Karpas-422 (cell line): Measurements from ENCODE around the gene GAL3ST2. TPM values are rescaled to one million over a fixed set of nuclear protein-coding genes. Genes with fewer than 3 reads are reported as not detected.

Experiments used
- DNase-seq: peaks from one replicate; pipeline ENCODE4 v3.0.0-alpha.2; 2015
- H2AFZ ChIP-seq: fragments of 200-600 bp; sonication (generic); 2 replicates; pipeline ENCODE4 v1.6.1; 2014; ENCODE audit warnings: antibody characterized with exemption, low read length, mixed read lengths
- H3K27ac ChIP-seq: fragments of 200-600 bp; sonication (generic); 2 replicates; pipeline ENCODE4 v1.5.1; 2014; ENCODE audit warnings: mild to moderate bottlenecking, low read length, moderate library complexity
- H3K27me3 ChIP-seq: fragments of 200-600 bp; sonication (generic); 2 replicates; pipeline ENCODE4 v1.6.1; 2014; ENCODE audit warnings: low read length, mixed read lengths
- H3K36me3 ChIP-seq: fragments of 200-600 bp; sonication (generic); 2 replicates; pipeline ENCODE4 v1.6.1; 2014; ENCODE audit warnings: low read length, mixed read lengths; ENCODE audit not compliant: insufficient read depth
- H3K4me1 ChIP-seq: fragments of 200-600 bp; sonication (generic); 2 replicates; pipeline ENCODE4 v1.6.1; 2014; ENCODE audit warnings: mild to moderate bottlenecking, low read length, mixed read lengths
- H3K4me2 ChIP-seq: fragments of 200-600 bp; sonication (generic); 2 replicates; pipeline ENCODE4 v1.6.1; 2014; ENCODE audit warnings: low read length, low read depth, mild to moderate bottlenecking; ENCODE audit not compliant: poor library complexity, severe bottlenecking
- H3K4me3 ChIP-seq: fragments of 200-600 bp; sonication (generic); 2 replicates; pipeline ENCODE4 v1.5.1; 2014; ENCODE audit warnings: mild to moderate bottlenecking, antibody characterized with exemption, low read length, mixed read lengths
- H3K79me2 ChIP-seq: fragments of 200-600 bp; sonication (generic); 2 replicates; pipeline ENCODE4 v1.6.1; 2014; ENCODE audit warnings: mild to moderate bottlenecking, low read length, mixed read lengths
- H3K9ac ChIP-seq: fragments of 200-600 bp; sonication (generic); 2 replicates; pipeline ENCODE4 v1.6.0; 2014; ENCODE audit warnings: low read length
- H3K9me2 ChIP-seq: fragments of 200-600 bp; sonication (generic), shearing (Covaris generic); replicated peaks from 2 replicates; pipeline ENCODE4 v1.6.0; 2014; ENCODE audit warnings: mild to moderate bottlenecking, low read length, moderate library complexity; ENCODE audit not compliant: insufficient read depth
- H3K9me3 ChIP-seq: fragments of 300-700, 200-600 bp; sonication (generic); 2 replicates; pipeline ENCODE4 v1.6.1; 2014; ENCODE audit warnings: low read length, mixed read lengths
- H4K20me1 ChIP-seq: fragments of 200-600 bp; sonication (generic); 2 replicates; pipeline ENCODE4 v1.6.1; 2014; ENCODE audit warnings: mild to moderate bottlenecking, antibody characterized with exemption, low read length, low read depth; ENCODE audit not compliant: insufficient read depth
- total RNA-seq: library from RNA; depleted of rRNA; stranded (reverse); fragments of >200 nt; shearing (Covaris generic); gene quantifications from 2 replicates; pipeline ENCODE4 v1.2.3, GENCODE V29; 2014; ENCODE audit warnings: low replicate concordance

The GAL3ST2 gene
- total RNA-seq, 1 experiment from 2014 or later: not detected

GRCh38 chr2:241810307-241811200 is 33.9 kb downstream of the GAL3ST2 start:
- no peak for DNase-seq
- Histone ChIP-seq H4K20me1 (no peaks in the 10 kb centered on the region), H3K9ac (no peak overlapping the region), H3K27me3 (no peaks in the 10 kb centered on the region), H3K4me3 (no peak overlapping the region), H3K9me2 (no peaks in the 10 kb centered on the region), H3K36me3 (no peaks in the 10 kb centered on the region), H2AFZ (no peak overlapping the region), H3K27ac (no peak overlapping the region), H3K4me2 (no peak overlapping the region), H3K9me3 (no peaks in the 10 kb centered on the region), H3K79me2 (no peaks in the 10 kb centered on the region), H3K4me1 (no peaks in the 10 kb centered on the region)

DNA sequence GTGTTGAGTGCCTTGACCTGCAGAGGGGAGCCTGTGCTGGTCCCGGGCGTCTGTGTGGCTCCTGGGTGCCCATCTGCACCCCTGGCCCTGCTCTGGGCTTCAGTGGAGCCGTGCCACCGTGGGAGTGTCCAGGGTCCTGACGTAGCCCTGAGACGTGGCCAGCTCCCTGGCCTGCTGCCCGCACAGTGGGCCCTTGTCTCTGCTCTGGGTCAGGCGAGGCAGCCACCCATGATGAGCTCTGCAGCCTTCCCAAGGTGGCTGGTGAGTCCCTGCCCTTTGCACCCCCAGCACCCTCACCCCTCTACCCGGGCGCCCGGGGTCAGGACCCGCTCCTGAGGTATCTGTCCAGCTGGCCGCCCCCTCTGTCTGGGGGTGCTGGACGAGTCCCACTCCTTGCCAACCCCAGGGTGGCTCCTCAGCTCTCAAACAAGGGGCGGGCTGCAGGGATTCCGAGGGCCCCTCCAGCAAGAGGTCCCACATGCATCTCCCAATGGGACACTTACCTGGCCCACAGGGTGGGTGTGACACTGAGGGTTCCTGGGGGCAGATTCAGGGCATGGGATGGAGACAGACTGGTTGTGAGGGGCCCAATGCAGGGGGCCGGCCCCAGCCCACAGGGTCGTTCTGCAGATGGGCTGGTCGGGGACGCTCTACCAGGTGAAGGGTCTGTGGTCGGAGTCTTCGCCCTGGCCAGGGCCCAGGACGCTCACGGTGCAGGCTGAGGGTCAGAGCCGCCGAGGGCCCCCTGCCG is 34.8 kb downstream of the GAL3ST2 start:
- no peak for DNase-seq
- Histone ChIP-seq H3K4me3 (no peak overlapping the region), H3K36me3 (no peaks in the 10 kb centered on the region), H3K9ac (no peak overlapping the region), H3K27me3 (no peaks in the 10 kb centered on the region), H3K9me2 (no peaks in the 10 kb centered on the region), H3K27ac (no peak overlapping the region), H2AFZ (no peak overlapping the region), H3K4me1 (no peaks in the 10 kb centered on the region), H3K9me3 (no peaks in the 10 kb centered on the region), H3K79me2 (no peaks in the 10 kb centered on the region), H3K4me2 (no peak overlapping the region), H4K20me1 (no peaks in the 10 kb centered on the region)

- Histone ChIP-seq H3K4me1 (no peaks in the 10 kb centered on the region), H3K36me3 (no peaks in the 10 kb centered on the region), H2AFZ (no peak overlapping the region), H4K20me1 (no peaks in the 10 kb centered on the region), H3K27ac (no peak overlapping the region), H3K9me3 (no peaks in the 10 kb centered on the region), H3K4me2 (no peak overlapping the region), H3K9ac (no peak overlapping the region), H3K79me2 (no peaks in the 10 kb centered on the region), H3K4me3 (no peak overlapping the region), H3K27me3 (no peaks in the 10 kb centered on the region), H3K9me2 (no peaks in the 10 kb centered on the region)
- no peak for DNase-seq
Observed at GRCh38 chr2:241811952-241812729, 35.5 kb downstream of the GAL3ST2 start.

DNA sequence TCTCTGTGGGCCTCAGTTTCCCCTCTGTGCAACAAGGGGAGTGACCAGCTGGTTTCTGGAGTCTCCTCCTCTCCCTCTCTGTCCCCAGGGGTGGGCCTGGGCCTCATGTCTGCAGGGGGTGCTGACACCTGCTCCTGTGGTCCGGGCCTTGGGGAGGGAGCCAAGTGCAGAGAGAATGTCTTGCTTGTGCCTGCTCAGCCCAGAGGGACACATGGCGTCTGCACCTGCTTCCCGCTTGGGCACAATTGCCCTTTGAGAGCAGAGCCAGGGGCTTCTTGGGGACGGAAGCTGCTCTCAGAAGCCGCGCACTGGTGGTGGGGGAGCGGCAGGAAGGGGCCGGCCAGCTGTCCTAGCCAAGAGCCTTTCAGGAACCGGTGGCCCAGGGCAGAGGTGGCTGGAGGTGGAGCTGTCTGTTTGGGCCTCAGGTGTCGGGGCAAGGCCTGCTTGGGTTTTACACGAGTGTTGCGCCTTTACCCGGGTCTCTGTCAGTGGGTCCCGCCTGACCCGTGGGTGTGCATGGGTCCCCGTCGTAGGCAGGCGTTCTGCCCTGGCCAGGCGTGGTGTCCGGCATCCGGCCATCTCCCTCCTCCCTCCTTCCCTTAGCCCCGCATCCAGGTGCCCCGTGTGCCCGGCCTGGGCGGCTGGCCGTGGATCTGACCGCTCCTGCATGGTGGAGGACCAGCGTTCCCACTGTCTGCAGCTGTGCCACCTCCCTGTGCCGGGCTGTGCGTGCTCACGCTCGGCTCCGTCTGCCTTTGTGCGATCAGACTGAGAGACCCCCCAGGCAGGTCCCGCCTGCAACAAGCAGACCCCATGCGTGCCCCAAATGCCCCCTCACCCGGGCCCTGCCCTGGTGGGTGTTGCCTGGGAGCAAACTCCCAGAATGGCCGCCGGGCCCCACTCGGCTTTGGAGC is 36.4 kb downstream of the GAL3ST2 start:
- H4K20me1 ChIP-seq: no peaks in the 10 kb centered on the region
- H3K9me3 ChIP-seq: no peaks in the 10 kb centered on the region
- H3K27me3 ChIP-seq: no peaks in the 10 kb centered on the region
- no peaks in the 10 kb centered on the region for H3K79me2 ChIP-seq
- H3K4me2 ChIP-seq: no peak overlapping the region
- no peak overlapping the region for H3K27ac ChIP-seq
- no peaks in the 10 kb centered on the region for H3K36me3 ChIP-seq
- no peak overlapping the region for H3K4me3 ChIP-seq
- H2AFZ ChIP-seq: no peak overlapping the region
- H3K9me2 ChIP-seq: no peaks in the 10 kb centered on the region
- H3K4me1 ChIP-seq: no peaks in the 10 kb centered on the region
- DNase-seq: peak; percentile 50
- H3K9ac ChIP-seq: no peak overlapping the region

DNA sequence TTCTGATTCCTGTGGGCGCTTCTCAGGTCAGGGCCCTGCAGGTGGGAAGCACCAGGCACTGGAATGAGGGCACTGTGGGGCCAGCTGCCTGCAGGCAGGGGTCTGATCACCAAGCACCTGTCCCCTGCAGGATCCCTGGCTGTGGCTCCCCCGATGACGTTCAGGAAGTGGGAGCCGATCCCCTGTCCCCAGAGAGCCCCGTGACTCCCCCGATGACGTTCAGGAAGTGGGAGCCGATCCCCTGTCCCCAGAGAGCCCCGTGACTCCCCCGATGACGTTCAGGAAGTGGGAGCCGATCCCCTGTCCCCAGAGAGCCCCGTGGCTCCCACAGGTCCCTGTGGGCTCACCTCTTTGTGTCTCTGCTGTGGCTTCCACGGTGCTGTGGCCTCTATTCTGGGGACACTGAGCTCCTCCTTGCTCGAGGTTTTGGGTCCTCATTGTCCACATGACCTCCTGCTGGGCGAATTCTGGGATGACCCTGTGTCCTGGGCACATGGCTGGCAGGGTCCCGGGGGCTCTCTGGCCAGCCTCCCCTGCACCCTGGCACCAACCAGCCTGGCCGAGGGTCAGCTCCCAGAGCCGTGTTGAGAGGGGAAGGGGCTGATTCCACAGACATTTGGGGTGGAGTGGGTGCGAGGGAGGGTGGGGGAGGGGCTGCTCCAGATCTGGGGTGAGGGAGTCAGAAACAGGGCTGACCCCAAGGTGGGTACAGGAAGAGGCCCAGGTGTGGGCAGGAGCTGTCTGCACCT is 37.2 kb downstream of the GAL3ST2 start:
- DNase-seq: no peak

DNA sequence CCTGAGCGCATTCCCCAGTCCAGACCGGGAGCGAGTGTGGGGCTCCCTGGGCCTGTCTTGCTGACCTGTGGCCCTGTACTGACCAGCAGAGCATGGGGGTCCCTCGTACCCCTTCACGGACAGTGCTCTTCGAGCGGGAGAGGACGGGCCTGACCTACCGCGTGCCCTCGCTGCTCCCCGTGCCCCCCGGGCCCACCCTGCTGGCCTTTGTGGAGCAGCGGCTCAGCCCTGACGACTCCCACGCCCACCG is 37.7 kb downstream of the GAL3ST2 start:
- DNase-seq: no peak
- H3K27me3 ChIP-seq: no peaks in the 10 kb centered on the region
- no peaks in the 10 kb centered on the region for H3K9me2 ChIP-seq
- H3K4me3 ChIP-seq: no peak overlapping the region
- H3K79me2 ChIP-seq: no peaks in the 10 kb centered on the region
- H3K4me2 ChIP-seq: no peak overlapping the region
- no peaks in the 10 kb centered on the region for H4K20me1 ChIP-seq
- H3K36me3 ChIP-seq: no peaks in the 10 kb centered on the region
- no peaks in the 10 kb centered on the region for H3K4me1 ChIP-seq
- H3K27ac ChIP-seq: no peak overlapping the region
- H2AFZ ChIP-seq: no peak overlapping the region
- H3K9me3 ChIP-seq: no peaks in the 10 kb centered on the region
- no peak overlapping the region for H3K9ac ChIP-seq

More for the DNA sequence above, 37.2 kb downstream of the GAL3ST2 start:
- H3K9ac ChIP-seq: no peak overlapping the region
- no peak overlapping the region for H3K27ac ChIP-seq
- no peaks in the 10 kb centered on the region for H3K79me2 ChIP-seq
- H3K4me3 ChIP-seq: no peak overlapping the region
- H3K27me3 ChIP-seq: no peaks in the 10 kb centered on the region
- no peaks in the 10 kb centered on the region for H3K4me1 ChIP-seq
- no peaks in the 10 kb centered on the region for H4K20me1 ChIP-seq
- no peak overlapping the region for H3K4me2 ChIP-seq
- no peak overlapping the region for H2AFZ ChIP-seq
- H3K36me3 ChIP-seq: no peaks in the 10 kb centered on the region
- H3K9me2 ChIP-seq: no peaks in the 10 kb centered on the region
- no peaks in the 10 kb centered on the region for H3K9me3 ChIP-seq

DNA sequence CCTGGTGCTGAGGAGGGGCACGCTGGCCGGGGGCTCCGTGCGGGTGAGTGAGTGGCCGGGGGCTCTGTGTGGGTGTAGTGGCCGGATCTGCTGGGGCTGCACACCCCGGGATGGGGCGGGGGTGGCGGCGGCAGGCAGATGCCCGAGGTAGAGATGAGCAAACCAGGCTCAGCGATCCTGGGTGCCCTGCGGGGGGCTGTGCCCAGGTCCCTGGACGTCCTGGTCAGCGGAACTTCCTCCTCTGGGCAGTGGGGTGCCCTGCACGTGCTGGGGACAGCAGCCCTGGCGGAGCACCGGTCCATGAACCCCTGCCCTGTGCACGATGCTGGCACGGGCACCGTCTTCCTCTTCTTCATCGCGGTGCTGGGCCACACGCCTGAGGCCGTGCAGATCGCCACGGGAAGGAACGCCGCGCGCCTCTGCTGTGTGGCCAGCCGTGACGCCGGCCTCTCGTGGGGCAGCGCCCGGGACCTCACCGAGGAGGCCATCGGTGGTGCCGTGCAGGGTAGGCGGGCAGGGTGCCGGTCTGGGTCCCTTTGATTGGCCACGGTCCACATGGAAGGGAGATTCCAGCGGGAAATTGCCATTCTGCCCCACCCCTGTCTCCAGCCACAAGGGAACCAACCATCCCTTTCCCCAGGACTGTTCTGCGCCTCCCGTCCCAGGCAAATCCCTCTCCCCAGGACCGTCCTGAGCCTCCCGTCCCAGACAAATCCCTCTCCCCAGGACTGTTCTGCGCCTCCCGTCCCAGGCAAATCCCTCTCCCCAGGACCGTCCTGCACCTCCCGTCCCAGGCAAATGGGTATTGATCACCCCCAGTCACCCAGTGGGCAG is 38.2 kb downstream of the GAL3ST2 start:
- no peak overlapping the region for H3K27ac ChIP-seq
- H3K27me3 ChIP-seq: no peaks in the 10 kb centered on the region
- no peak overlapping the region for H3K4me2 ChIP-seq
- DNase-seq: no peak
- no peaks in the 10 kb centered on the region for H3K9me2 ChIP-seq
- H3K9me3 ChIP-seq: no peaks in the 10 kb centered on the region
- no peaks in the 10 kb centered on the region for H3K36me3 ChIP-seq
- no peak overlapping the region for H3K9ac ChIP-seq
- no peak overlapping the region for H2AFZ ChIP-seq
- H4K20me1 ChIP-seq: no peaks in the 10 kb centered on the region
- H3K79me2 ChIP-seq: no peaks in the 10 kb centered on the region
- no peaks in the 10 kb centered on the region for H3K4me1 ChIP-seq
- no peak overlapping the region for H3K4me3 ChIP-seq
